Endodermal cell (in vitro differentiated cells): ENCODE data around the gene DMRT3. TPM values are rescaled to one million over a fixed set of nuclear protein-coding genes. Genes with fewer than 3 reads are reported as not detected.

Experiments used
- DNase-seq: peaks from one replicate; pipeline ENCODE4 v3.0.0-alpha.2; 2017
- H3K27ac ChIP-seq: 2 replicates; pipeline ENCODE4 v1.5.1; 2013; ENCODE audit warnings: mild to moderate bottlenecking, low read depth, low read length, moderate library complexity
- H3K27me3 ChIP-seq: 2 replicates; pipeline ENCODE4 v1.6.1; 2013; ENCODE audit warnings: mild to moderate bottlenecking, low read length, moderate library complexity; ENCODE audit not compliant: insufficient read depth, control insufficient read depth, poor library complexity, severe bottlenecking
- H3K36me3 ChIP-seq: 2 replicates; pipeline ENCODE4 v1.7.0; 2013; ENCODE audit warnings: mild to moderate bottlenecking, low read length, moderate library complexity; ENCODE audit not compliant: control insufficient read depth, insufficient read depth
- H3K4me1 ChIP-seq: one replicate; pipeline ENCODE4 v1.7.0; 2013; ENCODE audit warnings: low read length; ENCODE audit not compliant: control insufficient read depth, insufficient read depth
- H3K4me3 ChIP-seq: 2 replicates; pipeline ENCODE4 v1.5.1; 2013; ENCODE audit warnings: mild to moderate bottlenecking, low read length, moderate library complexity
- H3K9ac ChIP-seq: 2 replicates; pipeline ENCODE4 v1.6.1; 2013; ENCODE audit warnings: mild to moderate bottlenecking, low read length, moderate library complexity; ENCODE audit not compliant: poor library complexity, severe bottlenecking; ENCODE audit errors: extremely low read depth
- H3K9me3 ChIP-seq: 2 replicates; pipeline ENCODE4 v1.6.1; 2013; ENCODE audit warnings: mild to moderate bottlenecking, low read length, moderate library complexity; ENCODE audit not compliant: control insufficient read depth
- H3K27ac Mint-ChIP-seq: 2 replicates; pipeline ENCODE4 v1.8.0; 2020; ENCODE audit warnings: mixed read lengths
- H3K27me3 Mint-ChIP-seq: 2 replicates; pipeline ENCODE4 v1.8.0; 2021; ENCODE audit warnings: mild to moderate bottlenecking, mixed read lengths; ENCODE audit not compliant: insufficient read depth
- H3K36me3 Mint-ChIP-seq: 2 replicates; pipeline ENCODE4 v1.8.0; 2020; ENCODE audit warnings: low read depth, mixed read lengths
- H3K4me1 Mint-ChIP-seq: 2 replicates; pipeline ENCODE4 v1.8.0; 2020; ENCODE audit warnings: mixed read lengths
- H3K4me3 Mint-ChIP-seq: 2 replicates; pipeline ENCODE4 v1.8.0; 2020; ENCODE audit warnings: mild to moderate bottlenecking, moderate library complexity, mixed read lengths
- H3K9me3 Mint-ChIP-seq: 2 replicates; pipeline ENCODE4 v1.8.0; 2020; ENCODE audit warnings: mild to moderate bottlenecking, mixed read lengths
- CTCF ChIP-seq: fragments of 200-600 bp; sonication (generic); conservative IDR thresholded peaks from 2 replicates; pipeline ENCODE4 v1.5.0; 2021; ENCODE audit warnings: antibody characterized with exemption, mild to moderate bottlenecking
- WGBS, 2 experiments: methylation state at CpG; one replicate each; pipeline versions ENCODE4 v1.1.5 to v1.1.7; 2013; ENCODE audit warnings: missing lambda C conversion rate in 2 of 2, mixed read lengths in 1 of 2; ENCODE audit not compliant: insufficient coverage in 1 of 2, insufficient read length in 1 of 2; 5-methylcytosine and 5-hydroxymethylcytosine counted together
- total RNA-seq, 2 donors: library from RNA; stranded (reverse); fragmentation: NEBNext Ultra II Directional in 1 of 2; extraction: Animal tissue kit (Norgen Biotek cat#: 25700) in 1 of 2; gene quantifications; 2 replicates in 1 of 2; 3 replicates in 1 of 2; pipeline ENCODE4 v1.2.1, GENCODE V29; 2021

The DMRT3 gene
- total RNA-seq, 2 donors from 2014 or later: not detected

- Histone ChIP-seq H3K27ac (no peak overlapping the region), H3K36me3 (no peaks in the 10 kb centered on the region), H3K27me3 (peaks cover 99% of the 10 kb centered on the region), H3K4me3 (peak overlapping the region; percentile 43), H3K9me3 (no peaks in the 10 kb centered on the region), H3K9ac (no peak overlapping the region), H3K4me1 (peaks cover 19% of the 10 kb centered on the region)
- TF ChIP-seq CTCF: no peak
- peaks cover 96% of the 10 kb centered on the region for H3K27me3 Mint-ChIP-seq
- H3K36me3 Mint-ChIP-seq: no peaks in the 10 kb centered on the region
- H3K27ac Mint-ChIP-seq: no peak overlapping the region
- DNase-seq: peak; percentile 73
- peaks cover 41% of the 10 kb centered on the region for H3K4me1 Mint-ChIP-seq
- no peaks in the 10 kb centered on the region for H3K9me3 Mint-ChIP-seq
- H3K4me3 Mint-ChIP-seq: peak overlapping the region; percentile 60
- WGBS, 2 experiments: 2 to 3% methylated on average over 41 to 68 of the region's 68 CpGs
Measured at GRCh38 chr9:972501-973294, 3.8 kb upstream of the DMRT3 start.

DNA sequence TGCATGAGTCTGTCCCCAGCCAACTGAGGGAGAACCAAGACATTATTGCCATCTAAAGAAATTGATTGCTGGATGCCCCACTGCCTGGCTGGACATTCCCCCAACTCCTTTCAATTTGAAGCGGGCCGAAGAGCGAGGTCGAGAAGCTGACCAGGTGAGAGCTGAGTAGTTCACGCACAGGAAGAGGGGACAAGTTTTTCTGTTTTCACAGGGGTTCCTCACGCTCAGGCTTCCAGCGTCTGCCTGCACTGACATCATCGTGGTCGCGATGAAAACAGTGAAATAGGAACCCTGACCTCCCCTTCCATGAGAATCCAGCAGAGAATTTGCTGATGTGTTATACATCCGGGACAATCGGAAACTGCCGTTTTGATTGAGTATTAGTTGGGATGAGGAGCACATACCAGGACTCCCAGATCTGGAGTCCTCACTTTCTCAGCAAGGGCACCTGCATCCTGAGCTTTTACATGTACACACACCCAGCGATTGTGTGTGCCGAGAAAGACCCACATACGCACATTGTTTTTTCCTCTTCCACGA lies 3.1 kb upstream of the DMRT3 start:
- no peak overlapping the region for H3K27ac ChIP-seq
- Mint-ChIP-seq H3K36me3 (no peaks in the 10 kb centered on the region), H3K4me1 (peaks cover 37% of the 10 kb centered on the region), H3K9me3 (no peaks in the 10 kb centered on the region), H3K27me3 (peaks cover 96% of the 10 kb centered on the region), H3K27ac (no peak overlapping the region), H3K4me3 (no peak overlapping the region)
- no peak overlapping the region for H3K9ac ChIP-seq
- H3K27me3 ChIP-seq: peaks cover 99% of the 10 kb centered on the region
- no peaks in the 10 kb centered on the region for H3K9me3 ChIP-seq
- no peak overlapping the region for H3K4me3 ChIP-seq
- no peak for DNase-seq
- H3K36me3 ChIP-seq: no peaks in the 10 kb centered on the region
- H3K4me1 ChIP-seq: peaks cover 19% of the 10 kb centered on the region
- TF ChIP-seq CTCF: no peak
- WGBS, 2 experiments: 9 to 10% methylated on average over 11 to 17 of the region's 17 CpGs

DNA sequence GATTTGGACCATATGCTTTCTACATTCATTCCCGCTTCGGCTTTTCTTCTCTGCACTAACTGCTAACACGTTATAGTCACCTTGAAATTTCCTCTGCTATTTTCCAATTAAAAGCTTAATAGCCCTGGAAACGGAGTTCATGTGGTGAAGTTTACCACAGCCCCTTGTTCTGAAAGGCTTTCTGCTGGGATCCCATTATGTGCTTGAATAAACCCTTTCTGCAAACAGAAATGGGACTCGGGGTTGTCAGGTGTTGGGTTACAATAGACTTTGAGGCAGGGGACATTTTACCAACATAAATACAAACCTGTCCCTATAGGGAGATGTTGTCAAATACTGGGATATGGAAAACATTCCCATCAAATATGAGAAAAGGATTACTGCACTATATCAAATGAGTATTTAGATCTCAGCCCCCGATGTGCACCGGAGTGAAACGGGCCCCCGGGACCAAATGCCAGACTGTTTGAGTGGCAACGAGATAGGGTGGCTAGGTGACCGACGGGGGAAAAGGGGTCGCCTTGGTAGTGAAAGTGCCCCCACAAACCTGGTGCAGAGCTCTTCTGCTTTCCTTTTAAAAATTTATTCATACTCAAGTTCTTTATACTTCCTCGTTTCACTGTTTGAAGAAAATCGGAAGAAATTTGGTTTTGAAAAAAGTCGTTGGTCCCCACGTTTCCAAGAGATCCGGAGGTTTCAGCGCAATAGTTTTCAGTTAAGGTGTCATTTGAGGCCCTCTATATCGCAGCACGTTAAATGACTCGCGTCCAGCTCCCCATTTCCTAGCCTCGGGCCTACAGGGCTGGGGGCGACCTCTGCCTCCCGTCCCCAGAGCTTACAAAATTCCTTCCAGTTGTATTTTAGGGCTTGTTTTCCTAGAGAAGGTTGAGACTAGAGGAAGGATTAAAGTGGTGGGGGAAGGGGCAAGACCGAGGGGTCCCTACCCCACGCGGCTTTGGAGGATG lies 2.1 kb upstream of the DMRT3 start:
- peaks cover 96% of the 10 kb centered on the region for H3K27me3 Mint-ChIP-seq
- H3K4me3 ChIP-seq: no peak overlapping the region
- peaks cover 37% of the 10 kb centered on the region for H3K4me1 Mint-ChIP-seq
- no peaks in the 10 kb centered on the region for H3K9me3 ChIP-seq
- H3K36me3 ChIP-seq: no peaks in the 10 kb centered on the region
- no peaks in the 10 kb centered on the region for H3K36me3 Mint-ChIP-seq
- H3K9ac ChIP-seq: no peak overlapping the region
- no peak overlapping the region for H3K27ac ChIP-seq
- peaks cover 19% of the 10 kb centered on the region for H3K4me1 ChIP-seq
- WGBS, 2 experiments: 4 to 7% methylated on average over 12 to 29 of the region's 29 CpGs
- H3K27ac Mint-ChIP-seq: no peak overlapping the region
- H3K9me3 Mint-ChIP-seq: no peaks in the 10 kb centered on the region
- no peak for DNase-seq
- H3K4me3 Mint-ChIP-seq: no peak overlapping the region
- TF ChIP-seq CTCF: no peak
- H3K27me3 ChIP-seq: peaks cover 99% of the 10 kb centered on the region
